PC-3 (cell line): ENCODE results near the gene TTLL12.

Source experiments
- EZH2phosphoT487 ChIP-seq: fragments of 300-600 bp; sonication (generic); IDR thresholded peaks from 2 replicates; pipeline ENCODE4 v1.6.1; 2018; ENCODE audit warnings: mild to moderate bottlenecking, antibody characterized with exemption, low read length, borderline replicate concordance
- TF ChIP-seq, protein P1 (sequence below): fragments of 300-600 bp; sonication (generic); conservative IDR thresholded peaks from 2 replicates; pipeline ENCODE4 v1.5.1; 2017; ENCODE audit warnings: antibody characterized with exemption, low read depth, mild to moderate bottlenecking, low read length

DNA sequence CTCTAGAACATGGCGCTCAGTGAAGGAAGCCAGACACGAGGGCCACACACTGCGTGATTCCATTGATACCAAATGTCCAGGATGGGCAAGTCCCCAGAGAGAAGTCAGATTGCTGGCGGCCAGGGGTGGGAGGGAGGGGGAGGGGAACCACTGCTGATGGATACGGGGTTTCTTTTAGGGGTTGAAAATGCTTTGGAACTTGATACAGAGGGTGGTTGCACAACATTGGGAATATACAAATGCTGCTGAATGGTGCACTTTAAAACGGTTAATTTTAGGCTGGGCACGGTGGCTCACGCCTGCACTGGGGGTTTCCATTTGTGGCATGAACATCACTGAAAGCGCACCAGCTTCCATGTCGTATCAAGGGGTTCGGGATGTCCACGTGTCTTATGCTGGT lies 30.5 kb downstream of the TTLL12 start:
- TF ChIP-seq, protein P1, sequence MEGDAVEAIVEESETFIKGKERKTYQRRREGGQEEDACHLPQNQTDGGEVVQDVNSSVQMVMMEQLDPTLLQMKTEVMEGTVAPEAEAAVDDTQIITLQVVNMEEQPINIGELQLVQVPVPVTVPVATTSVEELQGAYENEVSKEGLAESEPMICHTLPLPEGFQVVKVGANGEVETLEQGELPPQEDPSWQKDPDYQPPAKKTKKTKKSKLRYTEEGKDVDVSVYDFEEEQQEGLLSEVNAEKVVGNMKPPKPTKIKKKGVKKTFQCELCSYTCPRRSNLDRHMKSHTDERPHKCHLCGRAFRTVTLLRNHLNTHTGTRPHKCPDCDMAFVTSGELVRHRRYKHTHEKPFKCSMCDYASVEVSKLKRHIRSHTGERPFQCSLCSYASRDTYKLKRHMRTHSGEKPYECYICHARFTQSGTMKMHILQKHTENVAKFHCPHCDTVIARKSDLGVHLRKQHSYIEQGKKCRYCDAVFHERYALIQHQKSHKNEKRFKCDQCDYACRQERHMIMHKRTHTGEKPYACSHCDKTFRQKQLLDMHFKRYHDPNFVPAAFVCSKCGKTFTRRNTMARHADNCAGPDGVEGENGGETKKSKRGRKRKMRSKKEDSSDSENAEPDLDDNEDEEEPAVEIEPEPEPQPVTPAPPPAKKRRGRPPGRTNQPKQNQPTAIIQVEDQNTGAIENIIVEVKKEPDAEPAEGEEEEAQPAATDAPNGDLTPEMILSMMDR = no peak
- no peak for TF ChIP-seq EZH2phosphoT487
